Measurements from ENCODE around the gene EXOSC9.

EXOSC9 gene

DNA sequence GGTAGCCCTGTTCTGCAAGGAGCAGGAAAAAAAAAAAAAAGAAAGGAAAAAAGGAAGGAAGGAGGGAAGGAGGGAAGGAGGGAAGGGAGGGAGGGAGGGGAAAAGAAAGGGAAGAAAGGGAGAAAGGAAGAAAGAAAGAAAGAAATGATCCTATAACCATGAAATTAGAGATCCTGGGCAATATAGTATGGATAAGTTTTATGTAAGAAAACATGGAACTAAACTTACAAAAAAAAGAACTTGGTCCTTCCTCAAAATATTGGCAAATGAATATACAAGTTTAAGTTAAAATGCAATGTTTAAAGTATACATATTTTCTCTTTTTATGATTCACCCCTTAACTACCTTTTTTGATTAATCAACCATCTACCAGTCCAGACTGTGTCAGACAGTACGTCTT, 50.2 kb downstream of the EXOSC9 start:
- DNase-seq: no peak
- H3K4me3 ChIP-seq (ENCODE audit: insufficient read depth, low read depth, low read length, poor library complexity, severe bottlenecking): no peak overlapping the region
- no peaks in the 10 kb centered on the region for H3K9me3 ChIP-seq (ENCODE audit: control insufficient read depth, low read length)
- H3K27me3 ChIP-seq (replicated peaks; ENCODE audit: control insufficient read depth, insufficient read depth, low read length, poor library complexity, severe bottlenecking): no peaks in the 10 kb centered on the region
- no peaks in the 10 kb centered on the region for H3K36me3 ChIP-seq (ENCODE audit: control insufficient read depth, insufficient read depth, low read length)
- H3K4me1 ChIP-seq (ENCODE audit: control insufficient read depth, insufficient read depth, low read length, poor library complexity, severe bottlenecking): no peaks in the 10 kb centered on the region
- no peak overlapping the region for H3K27ac ChIP-seq (ENCODE audit: insufficient read depth, low read length, poor library complexity, severe bottlenecking)

DNA sequence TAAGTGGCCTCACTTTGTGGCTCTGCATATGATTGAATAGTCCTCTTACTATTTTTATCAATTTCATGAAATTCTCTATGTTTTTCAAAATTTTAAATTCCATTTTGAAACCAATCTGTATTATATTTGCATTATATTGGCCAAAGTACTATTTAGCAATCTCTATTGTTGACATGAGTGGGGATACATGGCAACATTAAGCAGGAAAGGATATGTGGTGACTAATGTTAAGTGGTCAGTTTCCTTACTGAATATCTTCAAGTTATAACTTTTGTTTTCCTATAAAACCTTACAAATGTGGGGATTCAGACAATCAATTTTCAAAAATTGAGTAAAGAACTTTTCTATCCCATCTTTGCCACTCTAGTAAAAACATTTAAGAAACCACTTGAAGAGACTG, 59.0 kb downstream of the EXOSC9 start:
- Histone ChIP-seq H3K36me3 (ENCODE audit: control insufficient read depth, insufficient read depth, low read length) (peaks cover 5% of the 10 kb centered on the region), H3K27me3 (replicated peaks; ENCODE audit: control insufficient read depth, insufficient read depth, low read length, poor library complexity, severe bottlenecking) (no peaks in the 10 kb centered on the region), H3K9me3 (ENCODE audit: control insufficient read depth, low read length) (no peaks in the 10 kb centered on the region), H3K4me3 (ENCODE audit: insufficient read depth, low read depth, low read length, poor library complexity, severe bottlenecking) (no peak overlapping the region), H3K27ac (ENCODE audit: insufficient read depth, low read length, poor library complexity, severe bottlenecking) (no peak overlapping the region), H3K4me1 (ENCODE audit: control insufficient read depth, insufficient read depth, low read length, poor library complexity, severe bottlenecking) (no peaks in the 10 kb centered on the region)
- DNase-seq: no peak

DNA sequence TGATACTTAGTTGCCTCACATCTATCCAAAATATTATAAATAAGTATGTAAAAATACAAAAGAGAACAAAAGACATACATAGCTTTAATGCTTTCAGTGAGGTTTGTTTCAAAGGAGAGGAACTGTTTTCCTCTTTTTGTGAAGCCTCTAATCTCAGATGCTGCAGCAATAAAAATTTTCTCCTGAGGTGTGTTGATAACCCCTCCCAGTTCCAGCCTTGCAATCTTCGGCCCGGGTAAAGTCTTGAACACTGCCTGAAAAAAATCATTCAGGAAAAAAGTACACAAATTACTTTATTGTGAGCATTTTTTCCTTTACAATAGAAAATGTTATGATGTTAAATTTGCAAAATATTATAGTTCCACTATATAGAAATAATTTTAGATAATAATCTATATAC, 60.3 kb downstream of the EXOSC9 start:
- Histone ChIP-seq H3K9me3 (ENCODE audit: control insufficient read depth, low read length) (no peaks in the 10 kb centered on the region), H3K36me3 (ENCODE audit: control insufficient read depth, insufficient read depth, low read length) (peaks cover 5% of the 10 kb centered on the region), H3K27ac (ENCODE audit: insufficient read depth, low read length, poor library complexity, severe bottlenecking) (no peak overlapping the region), H3K4me1 (ENCODE audit: control insufficient read depth, insufficient read depth, low read length, poor library complexity, severe bottlenecking) (no peaks in the 10 kb centered on the region), H3K27me3 (replicated peaks; ENCODE audit: control insufficient read depth, insufficient read depth, low read length, poor library complexity, severe bottlenecking) (no peaks in the 10 kb centered on the region), H3K4me3 (ENCODE audit: insufficient read depth, low read depth, low read length, poor library complexity, severe bottlenecking) (no peak overlapping the region)
- no peak for DNase-seq

DNA sequence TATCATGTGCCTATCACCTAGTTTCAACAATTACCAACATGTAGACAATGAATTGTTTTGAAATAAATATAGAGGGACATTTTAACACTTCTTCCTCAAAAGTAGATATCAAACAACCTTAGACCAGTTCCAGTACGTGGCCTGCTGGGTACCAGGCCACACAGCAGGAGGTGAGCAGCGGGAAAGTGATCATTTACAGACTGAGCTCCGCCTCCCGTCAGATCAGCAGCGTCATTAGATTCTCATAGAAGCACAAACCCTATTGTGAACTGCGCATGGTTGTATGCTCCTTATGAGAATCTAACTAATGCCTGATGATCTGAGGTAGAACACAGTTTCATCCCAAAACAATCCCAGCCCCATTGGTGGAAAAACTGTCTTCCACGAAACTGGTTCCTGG, 62.7 kb downstream of the EXOSC9 start:
- no peak for DNase-seq
- H3K27me3 ChIP-seq (replicated peaks; ENCODE audit: control insufficient read depth, insufficient read depth, low read length, poor library complexity, severe bottlenecking): no peaks in the 10 kb centered on the region
- H3K36me3 ChIP-seq (ENCODE audit: control insufficient read depth, insufficient read depth, low read length): peaks cover 5% of the 10 kb centered on the region
- H3K27ac ChIP-seq (ENCODE audit: insufficient read depth, low read length, poor library complexity, severe bottlenecking): no peak overlapping the region
- H3K9me3 ChIP-seq (ENCODE audit: control insufficient read depth, low read length): no peaks in the 10 kb centered on the region
- no peaks in the 10 kb centered on the region for H3K4me1 ChIP-seq (ENCODE audit: control insufficient read depth, insufficient read depth, low read length, poor library complexity, severe bottlenecking)
- no peak overlapping the region for H3K4me3 ChIP-seq (ENCODE audit: insufficient read depth, low read depth, low read length, poor library complexity, severe bottlenecking)
